HEK293 (cell line): Measurements from ENCODE around the gene C1orf52.

ENCODE experiments used
- CTCF ChIA-PET: fragments of 350-600 bp; formaldehyde crosslinking; extraction: SDS; loops from one replicate; lab custom pipeline; 2021; ENCODE audit warnings: antibody characterized with exemption; lab: Yijun Ruan, JAX
- POLR2A ChIA-PET: fragments of 300-600 bp; formaldehyde crosslinking; extraction: SDS; loops from one replicate; lab custom pipeline; 2020; ENCODE audit warnings: antibody characterized with exemption, inconsistent platforms; lab: Yijun Ruan, JAX
- H3K27ac ChIP-seq: fragments of 200-500 bp; sonication (Bioruptor generic); 2 replicates; pipeline ENCODE4 v1.5.1; 2014; ENCODE audit warnings: low read depth, low read length, control low read depth, inconsistent platforms; ENCODE audit errors: extremely low read depth
- H3K36me3 ChIP-seq, 2 experiments: fragments of 200-500 bp in 1 of 2; sonication (Bioruptor generic) in 1 of 2; 1 replicate in 1 of 2; 2 replicates in 1 of 2; pipeline ENCODE4 v1.5.1; 2014 to 2017; ENCODE audit warnings: inconsistent platforms in 2 of 2, low read length in 2 of 2; ENCODE audit not compliant: control insufficient read depth in 2 of 2, insufficient read depth in 1 of 2
- H3K4me1 ChIP-seq: fragments of 200-500 bp; sonication (Bioruptor generic); 2 replicates; pipeline ENCODE4 v1.5.1; 2014; ENCODE audit warnings: mild to moderate bottlenecking, low read length, inconsistent platforms; ENCODE audit not compliant: control insufficient read depth, insufficient read depth
- H3K4me3 ChIP-seq: 2 replicates; pipeline ENCODE4 v1.5.1; 2011; ENCODE audit warnings: low read depth, mild to moderate bottlenecking, control low read depth, low read length, moderate library complexity
- H3K9me3 ChIP-seq: fragments of 200-500 bp; sonication (Bioruptor generic); 2 replicates; pipeline ENCODE4 v1.5.1; 2014; ENCODE audit warnings: low read depth, low read length, inconsistent platforms; ENCODE audit not compliant: control insufficient read depth, insufficient read depth
- BCL11A ChIP-seq: fragments of 450-650 bp; formaldehyde crosslinking; IDR thresholded peaks from 2 replicates; pipeline ENCODE4 v1.5.1; 2016; ENCODE audit warnings: low read depth, missing biosample characterization, missing genetic modification characterization
- BCL11B ChIP-seq: fragments of 450-650 bp; formaldehyde crosslinking; IDR thresholded peaks from 2 replicates; pipeline ENCODE4 v1.5.1; 2016; ENCODE audit warnings: low read depth, missing biosample characterization, missing genetic modification characterization
- FEZF1 ChIP-seq: fragments of 450-650 bp; formaldehyde crosslinking; IDR thresholded peaks from 2 replicates; pipeline ENCODE4 v1.5.1; 2016; ENCODE audit warnings: missing biosample characterization, missing genetic modification characterization
- GLIS1 ChIP-seq: fragments of 450-650 bp; formaldehyde crosslinking; IDR thresholded peaks from 2 replicates; pipeline ENCODE4 v1.5.1; 2016; ENCODE audit warnings: missing biosample characterization, missing genetic modification characterization
- KLF8 ChIP-seq: fragments of 450-650 bp; formaldehyde crosslinking; IDR thresholded peaks from 2 replicates; pipeline ENCODE4 v1.5.1; 2016; ENCODE audit warnings: missing biosample characterization, missing genetic modification characterization
- MZF1 ChIP-seq: fragments of 450-650 bp; formaldehyde crosslinking; IDR thresholded peaks from 2 replicates; pipeline ENCODE4 v1.5.1; 2017; ENCODE audit warnings: missing biosample characterization, missing genetic modification characterization, borderline replicate concordance
- OVOL3 ChIP-seq: fragments of 450-650 bp; formaldehyde crosslinking; IDR thresholded peaks from 2 replicates; pipeline ENCODE4 v1.5.1; 2016; ENCODE audit warnings: missing biosample characterization, missing genetic modification characterization
- RBAK ChIP-seq: fragments of 450-650 bp; formaldehyde crosslinking; IDR thresholded peaks from 2 replicates; pipeline ENCODE4 v1.5.1; 2016; ENCODE audit warnings: missing biosample characterization, missing genetic modification characterization
- WT1 ChIP-seq: fragments of 450-650 bp; formaldehyde crosslinking; IDR thresholded peaks from 2 replicates; pipeline ENCODE4 v1.5.1; 2016; ENCODE audit warnings: missing biosample characterization, missing genetic modification characterization
- ZBTB11 ChIP-seq: fragments of 450-650 bp; formaldehyde crosslinking; conservative IDR thresholded peaks from 2 replicates; pipeline ENCODE4 v1.5.1; 2016; ENCODE audit warnings: low read depth, missing biosample characterization, missing genetic modification characterization
- ZBTB17 ChIP-seq: fragments of 450-650 bp; formaldehyde crosslinking; IDR thresholded peaks from 2 replicates; pipeline ENCODE4 v1.5.1; 2016; ENCODE audit warnings: missing biosample characterization, missing genetic modification characterization
- ZNF280D ChIP-seq: fragments of 450-650 bp; formaldehyde crosslinking; IDR thresholded peaks from 2 replicates; pipeline ENCODE4 v1.5.1; 2016; ENCODE audit warnings: missing biosample characterization, missing genetic modification characterization
- ZNF311 ChIP-seq: fragments of 450-650 bp; formaldehyde crosslinking; IDR thresholded peaks from 2 replicates; pipeline ENCODE4 v1.5.1; 2017; ENCODE audit warnings: missing biosample characterization, missing genetic modification characterization, borderline replicate concordance
- ZNF335 ChIP-seq: fragments of 450-650 bp; formaldehyde crosslinking; conservative IDR thresholded peaks from 2 replicates; pipeline ENCODE4 v1.5.1; 2016; ENCODE audit warnings: missing biosample characterization, missing genetic modification characterization
- ZNF341 ChIP-seq: fragments of 450-650 bp; formaldehyde crosslinking; IDR thresholded peaks from 2 replicates; pipeline ENCODE4; 2016; ENCODE audit warnings: low read depth, missing biosample characterization, missing genetic modification characterization
- ZNF37A ChIP-seq: fragments of 450-650 bp; IDR thresholded peaks from 2 replicates; pipeline ENCODE4 v1.5.1; 2018; ENCODE audit warnings: missing biosample characterization, missing genetic modification characterization
- ZNF510 ChIP-seq: fragments of 450-650 bp; formaldehyde crosslinking; IDR thresholded peaks from 2 replicates; pipeline ENCODE4 v1.5.1; 2018; ENCODE audit warnings: mild to moderate bottlenecking, missing genetic modification characterization, missing biosample characterization; ENCODE audit not compliant: insufficient replicate concordance
- ZNF513 ChIP-seq: fragments of 450-650 bp; IDR thresholded peaks from 2 replicates; pipeline ENCODE4 v1.5.1; 2018; ENCODE audit warnings: missing biosample characterization, missing genetic modification characterization
- ZNF529 ChIP-seq: fragments of 450-650 bp; formaldehyde crosslinking; IDR thresholded peaks from 2 replicates; pipeline ENCODE4 v1.5.1; 2017; ENCODE audit warnings: missing genetic modification characterization, missing biosample characterization; ENCODE audit not compliant: insufficient replicate concordance
- ZNF544 ChIP-seq: fragments of 450-650 bp; formaldehyde crosslinking; IDR thresholded peaks from 2 replicates; pipeline ENCODE4 v1.5.0; 2017; ENCODE audit warnings: missing biosample characterization, missing genetic modification characterization
- ZNF621 ChIP-seq: fragments of 450-650 bp; formaldehyde crosslinking; IDR thresholded peaks from 2 replicates; pipeline ENCODE4 v1.5.1; 2017; ENCODE audit warnings: missing biosample characterization, missing genetic modification characterization
- ZNF624 ChIP-seq: fragments of 450-650 bp; formaldehyde crosslinking; IDR thresholded peaks from 2 replicates; pipeline ENCODE4 v1.5.1; 2017; ENCODE audit warnings: missing biosample characterization, missing genetic modification characterization
- ZNF654 ChIP-seq: fragments of 450-650 bp; formaldehyde crosslinking; IDR thresholded peaks from 2 replicates; pipeline ENCODE4 v1.5.1; 2016; ENCODE audit warnings: low read depth, missing biosample characterization, missing genetic modification characterization
- ZNF707 ChIP-seq: fragments of 450-650 bp; formaldehyde crosslinking; IDR thresholded peaks from 2 replicates; pipeline ENCODE4 v1.5.1; 2016; ENCODE audit warnings: missing biosample characterization, missing genetic modification characterization
- ZNF747 ChIP-seq: fragments of 450-650 bp; formaldehyde crosslinking; IDR thresholded peaks from 2 replicates; pipeline ENCODE4 v1.5.1; 2016; ENCODE audit warnings: missing biosample characterization, missing genetic modification characterization
- ZNF785 ChIP-seq: fragments of 450-650 bp; formaldehyde crosslinking; IDR thresholded peaks from 2 replicates; pipeline ENCODE4 v1.5.1; 2016; ENCODE audit warnings: missing biosample characterization, missing genetic modification characterization

C1orf52 gene

GRCh38 chr1:85229574-85230097 lies 29.8 kb downstream of the C1orf52 start (continued):
- TF ChIP-seq ZNF335 (tag by site-specific recombination) (peak; percentile 56), WT1 (tag by site-specific recombination) (peak; percentile 65; the same call in 1 of the 2 replicates), ZNF510 (tag by site-specific recombination) (no peak), ZNF280D (no peak)
- TF ChIP-seq, all 188 proteins: peak for 9

GRCh38 chr1:85228972-85229371 lies 30.5 kb downstream of the C1orf52 start:
- H3K4me3 ChIP-seq: no peak overlapping the region
- H3K27ac ChIP-seq: no peak overlapping the region
- ChIA-PET CTCF (interaction anchor here (1.7 kb wide), 1 partner anchor 26 kb away, joined by 7 read pairs; no protein-coding TSS in a partner anchor), POLR2A (no interaction called here)
- no peaks in the 10 kb centered on the region for H3K9me3 ChIP-seq
- TF ChIP-seq ZNF707 (tag by site-specific recombination) (no peak), ZNF654 (no peak), ZNF621 (no peak), MZF1 (no peak), ZNF311 (tag by site-specific recombination) (no peak), ZNF785 (no peak), ZBTB11 (tag by site-specific recombination) (no peak), RBAK (tag by site-specific recombination) (no peak), BCL11A (tag by site-specific recombination) (no peak), ZNF747 (tag by site-specific recombination) (no peak)
- H3K4me1 ChIP-seq: peaks cover 13% of the 10 kb centered on the region
- no peaks in the 10 kb centered on the region for H3K36me3 ChIP-seq

GRCh38 chr1:85225624-85226380 lies 33.7 kb downstream of the C1orf52 start:
- peaks cover 14% of the 10 kb centered on the region for H3K4me1 ChIP-seq
- no peaks in the 10 kb centered on the region for H3K9me3 ChIP-seq
- peak overlapping the region; percentile 67 for H3K27ac ChIP-seq
- ChIA-PET CTCF (interaction anchor here (0.8 to 1.3 kb wide), 4 partner anchors 34 to 290 kb away, joined by 3 to 8 read pairs (median 4); partner anchors contain the start of gene C1orf52), POLR2A (interaction anchor here (0.6 to 2.4 kb wide), 5 partner anchors 16 to 397 kb away, joined by 3 to 19 read pairs (median 5); partner anchors contain the start of genes BCL10 and SYDE2)
- H3K36me3 ChIP-seq: no peaks in the 10 kb centered on the region
- H3K4me3 ChIP-seq: no peak overlapping the region
- no peak for TF ChIP-seq ZNF341 (tag by site-specific recombination)
- no peak for TF ChIP-seq ZNF513 (tag by site-specific recombination)
- peak; percentile 32; the same call in 1 of the 2 replicates for TF ChIP-seq GLIS1
- TF ChIP-seq KLF8: no peak
- TF ChIP-seq ZNF37A (tag by site-specific recombination): no peak
- TF ChIP-seq ZNF510 (tag by site-specific recombination): no peak
- TF ChIP-seq ZNF529 (tag by site-specific recombination): no peak
- peak; percentile 77 for TF ChIP-seq FEZF1
- no peak for TF ChIP-seq ZNF544 (tag by site-specific recombination)
- peak; percentile 53; the same call in 1 of the 2 replicates for TF ChIP-seq OVOL3 (tag by site-specific recombination)
- peak; percentile 55 for TF ChIP-seq ZBTB17 (tag by site-specific recombination)
- peak; percentile 39; the same call in 1 of the 2 replicates for TF ChIP-seq WT1 (tag by site-specific recombination)
- TF ChIP-seq BCL11B (tag by site-specific recombination): no peak
- no peak for TF ChIP-seq ZNF624
